Heart right ventricle (tissue), 16 donors: ENCODE results near the gene BARX1. TPM values are rescaled to one million over a fixed set of nuclear protein-coding genes. Genes with fewer than 3 reads are reported as not detected.

Source experiments
- ATAC-seq, 8 donors: fragments of 200-7000 bp; cut with Tn5 transposase; one replicate each; pipeline ENCODE4 v1.9.1; 2020; ENCODE audit warnings: mild to moderate bottlenecking in 8 of 8, moderate library complexity in 8 of 8, moderate number of reproducible peaks in 1 of 8
- DNase-seq, 2 donors: peaks; one replicate each; pipeline ENCODE4 v3.0.0-alpha.2; 2020
- H3K27ac ChIP-seq, 10 donors: fragments of 200-600 bp; sonication (generic) in 2 of 10; one replicate each; pipeline versions ENCODE4 v1.5.0 to v1.8.0; 2020 to 2022; ENCODE audit warnings: mild to moderate bottlenecking in 3 of 10
- H3K27me3 ChIP-seq, 7 donors: fragments of 200-600 bp; one replicate each; pipeline ENCODE4 v1.8.0; 2021 to 2022; ENCODE audit warnings: mild to moderate bottlenecking in 2 of 7
- H3K36me3 ChIP-seq, 9 donors: fragments of 200-600 bp; sonication (generic) in 1 of 9; one replicate each; pipeline versions ENCODE4 v1.5.0 to v1.8.0; 2020 to 2022; ENCODE audit warnings: mild to moderate bottlenecking in 2 of 9
- H3K4me1 ChIP-seq, 9 donors: fragments of 200-600 bp; sonication (generic) in 1 of 9; one replicate each; pipeline versions ENCODE4 v1.5.0 to v1.8.0; 2020 to 2022; ENCODE audit warnings: mild to moderate bottlenecking in 4 of 9
- H3K4me3 ChIP-seq, 10 donors: fragments of 200-600 bp; sonication (generic) in 2 of 10; one replicate each; pipeline versions ENCODE4 v1.5.0 to v1.8.0; 2020 to 2022; ENCODE audit warnings: mild to moderate bottlenecking in 7 of 10, moderate library complexity in 2 of 10
- H3K9me3 ChIP-seq, 11 donors: fragments of 200-600 bp in 10 of 11; sonication (generic) in 2 of 11; one replicate each; pipeline versions ENCODE4 v1.5.0 to v1.8.0; 2013 to 2022; ENCODE audit warnings: mild to moderate bottlenecking in 2 of 11, control low read depth in 1 of 11, moderate library complexity in 1 of 11
- CTCF ChIP-seq, 9 donors: fragments of 200-600 bp; sonication (generic) in 2 of 9; IDR thresholded peaks; one replicate each; pipeline versions ENCODE4 v1.5.0 to v1.8.0; 2021 to 2022; ENCODE audit warnings: antibody characterized with exemption in 9 of 9, mild to moderate bottlenecking in 5 of 9, moderate library complexity in 1 of 9
- WGBS, 2 donors: extraction: QIAGEN DNeasy Blood & Tissue Kit; methylation state at CpG; one replicate each; pipeline ENCODE4 v1.1.7; 2013; ENCODE audit warnings: inconsistent platforms in 1 of 2; 5-methylcytosine and 5-hydroxymethylcytosine counted together
- intact Hi-C, 10 donors: fragments of 100-400 bp; cut with DNase I; formaldehyde crosslinking; loops; one replicate each; pipeline versions ENCODE4 v1.11.1 to v1.14.2; 2022
- polyA plus RNA-seq, 2 donors: library from polyadenylated mRNA; stranded (reverse); fragments of 200-250 nt; gene quantifications; one replicate each; pipeline ENCODE4 v1.2.3, GENCODE V29; 2013
- total RNA-seq, 10 donors: library from RNA; stranded (reverse); fragmentation: NEBNext Ultra II Directional in 3 of 10; extraction: Animal tissue kit (Norgen Biotek cat#: 25700) in 3 of 10; gene quantifications; one replicate each; pipeline versions ENCODE4 v1.2.1 to v1.2.4, GENCODE V29; 2021 to 2023
- donor health status: Arrhythmogenic right ventricular cardiomyopathy.
- donor health status: ischemic (EF 13 %, LVEDD 7.1; RV severe dilation, severe dysfunction).
- donor health status: healthy with polysubstance abuse.
- donor health status: DM: no; HTN: yes; CAD: no.
- donor health status: DM: no; HTN: no; CAD: no.
- donor health status: ischemic (EF 25% LVEDD 6.9; RV normal size, moderate dysfunction).
- donor health status: ischemic (EF 25% LVEDD 5.7; RV mildly dilated, moderate dysfunction).
- donor health status: healthy.
- donor health status: DM: yes; HTN: yes; CAD: no.
- donor health status: Ischemic cardiomyopathy.
- donor health status: ischemic (EF 35%, LVEDD 5.7; RV mildly dilated, moderate dysfunction).
- donor health status: nonischemic (EF 11% LVEDD 7.7; RV severe dilation, severe dysfunction).
- donor health status: DM: yes; HTN: yes; CAD: no.
- donor health status: PGD.
- donor health status: ischemic (EF 29% LVEDD 5.4; RV normal size, mild dysfunction).
- donor health status: nonischemic (EF 23%, LVEDD 6.1; RV moderate dilation, normal function).

BARX1 gene
- total and polyA plus RNA-seq, 12 donors = 0.06 to 0.19 TPM; not detected in 10

- Histone ChIP-seq H3K36me3 (no peaks in the 10 kb centered on the region), H3K9me3 (peaks cover 0 to 26% (median 7%) of the 10 kb centered on the region in 11 donors), H3K27ac (no peak overlapping the region), H3K4me1 (no peaks in the 10 kb centered on the region), H3K27me3 (peaks cover 0 to 4% (median 0%) of the 10 kb centered on the region in 7 donors), H3K4me3 (no peak overlapping the region)
- intact Hi-C loops = no loop called here
- ATAC-seq (no peak), DNase-seq (no peak)
- no peak for TF ChIP-seq CTCF (IDR thresholded peaks at IDR 0.05)
- 67% methylated on average over 1 of the region's 1 CpG for WGBS, 2 donors
Measured at GRCh38 chr9:93994545-93994944, 39.4 kb upstream of the BARX1 start.

GRCh38 chr9:93994132-93994531, 39.0 kb upstream of the BARX1 start:
- no peak overlapping the region for H3K27ac ChIP-seq
- intact Hi-C loops = no loop called here
- H3K36me3 ChIP-seq = no peaks in the 10 kb centered on the region
- no peaks in the 10 kb centered on the region for H3K4me1 ChIP-seq
- H3K27me3 ChIP-seq = peaks cover 0 to 4% (median 0%) of the 10 kb centered on the region in 7 donors
- WGBS, 2 donors = 63 to 71% methylated on average over 3 of the region's 3 CpGs
- no peak for TF ChIP-seq CTCF (IDR thresholded peaks at IDR 0.05)
- ATAC-seq = no peak
- H3K9me3 ChIP-seq = peaks cover 0 to 28% (median 7%) of the 10 kb centered on the region in 11 donors
- DNase-seq = no peak
- no peak overlapping the region for H3K4me3 ChIP-seq

GRCh38 chr9:93992830-93993229, 37.7 kb upstream of the BARX1 start:
- no peak overlapping the region for H3K27ac ChIP-seq
- no peaks in the 10 kb centered on the region for H3K36me3 ChIP-seq
- no peak for TF ChIP-seq CTCF (IDR thresholded peaks at IDR 0.05)
- ATAC-seq = no peak
- H3K9me3 ChIP-seq = peaks cover 0 to 20% (median 7%) of the 10 kb centered on the region in 11 donors
- H3K4me3 ChIP-seq = no peak overlapping the region
- intact Hi-C loops = no loop called here
- WGBS, 2 donors = 92% methylated on average over 2 of the region's 2 CpGs
- no peaks in the 10 kb centered on the region for H3K4me1 ChIP-seq
- peaks cover 0 to 4% (median 0%) of the 10 kb centered on the region in 7 donors for H3K27me3 ChIP-seq
- DNase-seq = no peak

- H3K27ac ChIP-seq = no peak overlapping the region
- TF ChIP-seq CTCF (IDR thresholded peaks at IDR 0.05) = no peak
- peaks cover 0 to 43% (median 7%) of the 10 kb centered on the region in 11 donors for H3K9me3 ChIP-seq
- no peak overlapping the region for H3K4me3 ChIP-seq
- ATAC-seq = no peak
- no peaks in the 10 kb centered on the region for H3K36me3 ChIP-seq
- H3K4me1 ChIP-seq = no peaks in the 10 kb centered on the region
- DNase-seq = no peak
- peaks cover 0 to 4% (median 0%) of the 10 kb centered on the region in 7 donors for H3K27me3 ChIP-seq
- intact Hi-C loops = no loop called here
Measured at GRCh38 chr9:93990448-93990847, 35.3 kb upstream of the BARX1 start.
